ENCODE data around the gene ELMO1. TPM values are rescaled to one million over a fixed set of nuclear protein-coding genes. Genes with fewer than 3 reads are reported as not detected.
A peak's percentile ranks its signal among the peaks of the same experiment; 100 is the strongest.

ELMO1 gene
- total and polyA plus RNA-seq, 2 experiments from 2014 or later = 6.5 to 24.9 TPM

- no peaks in the 10 kb centered on the region for H3K79me2 ChIP-seq (replicated peaks; ENCODE audit: insufficient read depth)
- peak; percentile 44 for DNase-seq (ENCODE audit: low spot score)
- peak overlapping the region; percentile 13 for H3K27ac Mint-ChIP-seq
- peak; percentile 75 for ATAC-seq
- H3K4me2 ChIP-seq = no peak overlapping the region
- no peak overlapping the region for H2AFZ ChIP-seq
- no peaks in the 10 kb centered on the region for H3K9me3 Mint-ChIP-seq
- peaks cover 2% of the 10 kb centered on the region for H3K27me3 Mint-ChIP-seq (ENCODE audit: insufficient read depth, low read depth, poor library complexity)
- H3K27ac ChIP-seq (ENCODE audit: low read depth) = no peak overlapping the region
- H4K20me1 ChIP-seq (replicated peaks; ENCODE audit: insufficient read depth) = no peaks in the 10 kb centered on the region
- no peak overlapping the region for H3K4me3 Mint-ChIP-seq
- no peaks in the 10 kb centered on the region for H3K4me1 ChIP-seq (ENCODE audit: insufficient read depth)
- peaks cover 11% of the 10 kb centered on the region; the same call in 2 of the 3 replicates for H3K4me1 Mint-ChIP-seq
- H3F3A ChIP-seq (replicated peaks; ENCODE audit: low read depth) = no peaks in the 10 kb centered on the region
- TF ChIP-seq POLR2AphosphoS5 (IDR thresholded peaks at IDR 0.05; ENCODE audit: low read depth) = no peak
- TF ChIP-seq REST (IDR thresholded peaks at IDR 0.05; ENCODE audit: unreplicated experiment) = no peak
- no peak for TF ChIP-seq CREB1 (CRISPR knock-in tag; IDR thresholded peaks at IDR 0.05; ENCODE audit: low read depth)
- no peak for TF ChIP-seq ZNF462 (CRISPR knock-in tag; IDR thresholded peaks at IDR 0.05)
- no peak for TF ChIP-seq ZNF114 (CRISPR knock-in tag; IDR thresholded peaks at IDR 0.05)
- TF ChIP-seq CTCF (conservative IDR thresholded peaks at IDR 0.05; ENCODE audit: low read depth in 2 of 2) = no peak
- no peak for TF ChIP-seq NANOG (IDR thresholded peaks at IDR 0.05; ENCODE audit: borderline replicate concordance)
- no peak for TF ChIP-seq JUNB (IDR thresholded peaks at IDR 0.05; ENCODE audit: unreplicated experiment)
- TF ChIP-seq ZNF331 (CRISPR knock-in tag; IDR thresholded peaks at IDR 0.05; ENCODE audit: low read depth) = no peak
- no peak for TF ChIP-seq EZH2phosphoT487 (IDR thresholded peaks at IDR 0.05; ENCODE audit: unreplicated experiment)
- no peak for TF ChIP-seq EZH2 (IDR thresholded peaks at IDR 0.05; ENCODE audit: low read depth, unreplicated experiment)
- TF ChIP-seq ETS1 (IDR thresholded peaks at IDR 0.05) = no peak
- no peak for TF ChIP-seq STAT1 (IDR thresholded peaks at IDR 0.05; ENCODE audit: unreplicated experiment)
- H3K4me3 ChIP-seq = no peak overlapping the region
- no peaks in the 10 kb centered on the region for H3K36me3 Mint-ChIP-seq (ENCODE audit: low read depth)
- H3K36me3 ChIP-seq (ENCODE audit: insufficient read depth) = no peaks in the 10 kb centered on the region
- H3K27me3 ChIP-seq (ENCODE audit: insufficient read depth) = no peaks in the 10 kb centered on the region
- peaks cover 8% of the 10 kb centered on the region; the same call in 1 of the 2 replicates for H3K9me2 ChIP-seq (ENCODE audit: insufficient read depth)
These were observed 441.4 kb downstream of the ELMO1 start for GRCh38 chr7:37007268-37007667.

Measured in GM23338 (cell line).